Hepatocyte (in vitro differentiated cells): ENCODE data around the gene MUC5B. TPM values are rescaled to one million over a fixed set of nuclear protein-coding genes. Genes with fewer than 3 reads are reported as not detected.

Experiments used
- DNase-seq: peaks from one replicate; pipeline ENCODE4 v3.0.0-alpha.2; 2016; ENCODE audit warnings: low spot score
- H2AFZ ChIP-seq: fragments of 200-600 bp; sonication (generic); 2 replicates; pipeline ENCODE4 v1.6.0; 2016; ENCODE audit warnings: antibody characterized with exemption, mild to moderate bottlenecking
- H3K27ac ChIP-seq: fragments of 200-600 bp; sonication (generic); 2 replicates; pipeline ENCODE4 v1.5.1; 2016; ENCODE audit warnings: mild to moderate bottlenecking
- H3K27me3 ChIP-seq: fragments of 200-600 bp; sonication (generic); 2 replicates; pipeline ENCODE4 v1.6.1; 2016
- H3K36me3 ChIP-seq: fragments of 200-600 bp; sonication (generic); replicated peaks from 2 replicates; pipeline ENCODE4 v1.5.1; 2016; ENCODE audit warnings: low read depth; ENCODE audit not compliant: insufficient read depth
- H3K4me1 ChIP-seq: fragments of 200-600 bp; sonication (generic); 2 replicates; pipeline ENCODE4 v1.5.1; 2016; ENCODE audit warnings: mild to moderate bottlenecking, moderate library complexity; ENCODE audit not compliant: insufficient read depth
- H3K4me2 ChIP-seq: fragments of 200-600 bp; sonication (generic); 2 replicates; pipeline ENCODE4 v1.6.0; 2016
- H3K4me3 ChIP-seq: fragments of 200-600 bp; sonication (generic); 2 replicates; pipeline ENCODE4 v1.5.1; 2016; ENCODE audit warnings: mild to moderate bottlenecking
- H3K79me2 ChIP-seq: fragments of 200-600 bp; sonication (generic); 2 replicates; pipeline ENCODE4 v1.6.0; 2017; ENCODE audit warnings: mild to moderate bottlenecking
- H3K9me2 ChIP-seq: fragments of 200-600 bp; sonication (generic); replicated peaks from 2 replicates; pipeline ENCODE4 v1.6.0; 2017; ENCODE audit warnings: mild to moderate bottlenecking; ENCODE audit not compliant: insufficient read depth
- H3K9me3 ChIP-seq: fragments of 200-600 bp; sonication (generic); 2 replicates; pipeline ENCODE4 v1.5.1; 2016; ENCODE audit warnings: low read depth, mild to moderate bottlenecking
- H4K20me1 ChIP-seq: fragments of 200-600 bp; sonication (generic); 2 replicates; pipeline ENCODE4 v1.6.0; 2016; ENCODE audit warnings: mild to moderate bottlenecking; ENCODE audit not compliant: insufficient read depth, poor library complexity, severe bottlenecking
- EZH2 ChIP-seq: fragments of 200-600 bp; sonication (generic); IDR thresholded peaks from 2 replicates; pipeline ENCODE4 v1.6.1; 2016; ENCODE audit warnings: antibody characterized with exemption, mild to moderate bottlenecking, borderline replicate concordance
- EZH2phosphoT487 ChIP-seq: fragments of 200-600 bp; sonication (generic); IDR thresholded peaks from one replicate; pipeline ENCODE4 v1.6.1; 2018; ENCODE audit warnings: antibody characterized with exemption, mild to moderate bottlenecking, low read depth, moderate library complexity; ENCODE audit not compliant: unreplicated experiment, severe bottlenecking
- WGBS: methylation state at CpG from one replicate; pipeline ENCODE4 v1.1.6; 2016; ENCODE audit warnings: low lambda C conversion rate; ENCODE audit errors: missing lambda C conversion rate; 5-methylcytosine and 5-hydroxymethylcytosine counted together
- polyA plus RNA-seq: library from polyadenylated mRNA; unstranded; fragments of >200 nt; fragmentation: Nextera tagmentation; extraction: Ambion mirVana; gene quantifications from 2 replicates; pipeline ENCODE4 v1.2.1, GENCODE V29; 2016
- total RNA-seq: library from RNA; depleted of rRNA; stranded (reverse); fragments of >200 nt; gene quantifications from 2 replicates; pipeline ENCODE4 v1.2.3, GENCODE V29; 2014
- TF ChIP-seq, protein P1 (sequence below): fragments of 200-600 bp; sonication (generic); IDR thresholded peaks from 2 replicates; pipeline ENCODE4 v1.5.1; 2016; ENCODE audit warnings: antibody characterized with exemption, mild to moderate bottlenecking; ENCODE audit not compliant: poor library complexity

MUC5B gene
- total and polyA plus RNA-seq, 2 experiments from 2014 or later, result 0.07 to 0.15 TPM

DNA sequence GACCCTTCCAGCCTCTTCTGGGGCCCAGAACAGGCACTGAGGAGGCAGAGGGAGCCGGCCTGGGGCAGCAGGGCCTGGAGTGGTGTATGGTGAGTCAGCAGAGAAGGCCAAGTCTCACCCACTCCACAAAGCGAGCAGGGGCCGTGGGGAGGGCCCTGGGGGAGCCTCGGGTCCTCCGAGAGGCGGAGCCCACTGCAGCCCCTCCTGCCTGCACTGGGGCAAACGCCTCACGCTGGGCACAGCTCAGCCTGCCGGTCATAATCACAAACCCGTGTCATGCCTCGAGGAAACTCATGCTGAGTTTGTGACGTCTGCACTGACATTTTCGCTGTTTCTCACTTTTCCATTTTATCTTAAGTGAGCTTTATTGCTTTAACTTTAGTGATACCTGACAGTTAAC lies 48.1 kb downstream of the MUC5B start:
- Histone ChIP-seq H3K27me3 (no peaks in the 10 kb centered on the region), H2AFZ (no peak overlapping the region), H4K20me1 (no peaks in the 10 kb centered on the region), H3K27ac (no peak overlapping the region), H3K4me3 (no peak overlapping the region), H3K4me1 (no peaks in the 10 kb centered on the region), H3K4me2 (no peak overlapping the region), H3K9me3 (no peaks in the 10 kb centered on the region), H3K79me2 (no peaks in the 10 kb centered on the region), H3K36me3 (no peaks in the 10 kb centered on the region), H3K9me2 (no peaks in the 10 kb centered on the region)
- WGBS, result 58% methylated on average over 10 of the region's 13 CpGs
- no peak for DNase-seq
- TF ChIP-seq, protein P1, sequence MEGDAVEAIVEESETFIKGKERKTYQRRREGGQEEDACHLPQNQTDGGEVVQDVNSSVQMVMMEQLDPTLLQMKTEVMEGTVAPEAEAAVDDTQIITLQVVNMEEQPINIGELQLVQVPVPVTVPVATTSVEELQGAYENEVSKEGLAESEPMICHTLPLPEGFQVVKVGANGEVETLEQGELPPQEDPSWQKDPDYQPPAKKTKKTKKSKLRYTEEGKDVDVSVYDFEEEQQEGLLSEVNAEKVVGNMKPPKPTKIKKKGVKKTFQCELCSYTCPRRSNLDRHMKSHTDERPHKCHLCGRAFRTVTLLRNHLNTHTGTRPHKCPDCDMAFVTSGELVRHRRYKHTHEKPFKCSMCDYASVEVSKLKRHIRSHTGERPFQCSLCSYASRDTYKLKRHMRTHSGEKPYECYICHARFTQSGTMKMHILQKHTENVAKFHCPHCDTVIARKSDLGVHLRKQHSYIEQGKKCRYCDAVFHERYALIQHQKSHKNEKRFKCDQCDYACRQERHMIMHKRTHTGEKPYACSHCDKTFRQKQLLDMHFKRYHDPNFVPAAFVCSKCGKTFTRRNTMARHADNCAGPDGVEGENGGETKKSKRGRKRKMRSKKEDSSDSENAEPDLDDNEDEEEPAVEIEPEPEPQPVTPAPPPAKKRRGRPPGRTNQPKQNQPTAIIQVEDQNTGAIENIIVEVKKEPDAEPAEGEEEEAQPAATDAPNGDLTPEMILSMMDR, result no peak
- TF ChIP-seq EZH2, result no peak
- no peak for TF ChIP-seq EZH2phosphoT487

DNA sequence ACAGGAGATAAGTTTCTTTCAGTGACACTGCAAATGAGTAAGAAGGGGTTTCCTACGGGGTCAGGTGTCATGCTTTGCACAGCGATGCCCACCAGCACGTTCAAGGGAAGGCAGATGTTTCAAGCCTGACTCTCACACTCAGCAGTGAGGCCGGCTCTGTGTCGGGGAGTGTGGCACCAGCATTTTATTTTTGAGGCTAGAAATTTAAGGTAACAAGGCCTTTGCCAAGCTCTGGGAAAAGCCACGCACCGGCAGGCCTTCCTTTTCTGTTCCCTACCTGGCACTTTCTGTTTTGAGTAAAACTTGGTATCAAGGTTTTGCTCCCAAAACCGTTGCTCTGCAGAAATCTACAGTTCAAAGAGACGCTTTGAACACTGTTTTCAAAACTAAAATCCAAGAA lies 48.5 kb downstream of the MUC5B start:
- no peaks in the 10 kb centered on the region for H3K4me1 ChIP-seq
- 70% methylated on average over 9 of the region's 9 CpGs for WGBS

DNA sequence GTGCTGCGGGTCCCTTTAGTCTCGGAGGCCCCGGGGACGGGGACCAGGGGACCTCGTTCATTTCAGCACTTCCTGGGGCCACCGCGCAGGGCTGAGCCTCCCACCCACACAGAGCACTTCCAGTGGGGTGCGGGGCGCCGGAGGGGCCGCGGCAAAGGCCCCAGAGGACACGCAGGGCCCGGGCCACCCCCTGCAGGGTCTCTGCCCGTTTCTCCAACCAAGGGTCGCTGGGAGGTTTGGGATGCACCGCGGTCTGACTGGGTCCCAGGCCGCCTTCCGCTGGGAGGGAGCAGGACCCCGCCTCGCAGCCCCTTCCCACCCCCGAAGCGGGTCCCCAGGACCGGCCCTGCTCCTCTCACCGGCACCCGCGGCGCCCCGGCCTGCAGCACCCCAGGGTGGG lies 49.1 kb downstream of the MUC5B start:
- no peak overlapping the region for H3K4me3 ChIP-seq
- H3K9me2 ChIP-seq, result no peaks in the 10 kb centered on the region
- no peaks in the 10 kb centered on the region for H3K27me3 ChIP-seq
- no peaks in the 10 kb centered on the region for H4K20me1 ChIP-seq
- no peak for TF ChIP-seq EZH2
- no peak for TF ChIP-seq EZH2phosphoT487
- TF ChIP-seq, protein P1, result no peak
- H3K79me2 ChIP-seq, result no peaks in the 10 kb centered on the region
- no peak for DNase-seq
- H3K9me3 ChIP-seq, result no peaks in the 10 kb centered on the region
- no peak overlapping the region for H2AFZ ChIP-seq
- H3K4me2 ChIP-seq, result no peak overlapping the region
- no peak overlapping the region for H3K27ac ChIP-seq
- no peaks in the 10 kb centered on the region for H3K36me3 ChIP-seq
- WGBS, result 96% methylated on average over 14 of the region's 30 CpGs
- H3K4me1 ChIP-seq, result no peaks in the 10 kb centered on the region

More for the DNA sequence above, 48.5 kb downstream of the MUC5B start:
- no peaks in the 10 kb centered on the region for H3K9me2 ChIP-seq
- H3K9me3 ChIP-seq, result no peaks in the 10 kb centered on the region
- no peak overlapping the region for H3K4me2 ChIP-seq
- no peak for DNase-seq
- H3K4me3 ChIP-seq, result no peak overlapping the region
- no peaks in the 10 kb centered on the region for H3K27me3 ChIP-seq
- H4K20me1 ChIP-seq, result no peaks in the 10 kb centered on the region
- no peak for TF ChIP-seq EZH2
- TF ChIP-seq EZH2phosphoT487, result no peak
- TF ChIP-seq, protein P1, result no peak
- no peak overlapping the region for H2AFZ ChIP-seq
- no peak overlapping the region for H3K27ac ChIP-seq
- no peaks in the 10 kb centered on the region for H3K36me3 ChIP-seq
- no peaks in the 10 kb centered on the region for H3K79me2 ChIP-seq

DNA sequence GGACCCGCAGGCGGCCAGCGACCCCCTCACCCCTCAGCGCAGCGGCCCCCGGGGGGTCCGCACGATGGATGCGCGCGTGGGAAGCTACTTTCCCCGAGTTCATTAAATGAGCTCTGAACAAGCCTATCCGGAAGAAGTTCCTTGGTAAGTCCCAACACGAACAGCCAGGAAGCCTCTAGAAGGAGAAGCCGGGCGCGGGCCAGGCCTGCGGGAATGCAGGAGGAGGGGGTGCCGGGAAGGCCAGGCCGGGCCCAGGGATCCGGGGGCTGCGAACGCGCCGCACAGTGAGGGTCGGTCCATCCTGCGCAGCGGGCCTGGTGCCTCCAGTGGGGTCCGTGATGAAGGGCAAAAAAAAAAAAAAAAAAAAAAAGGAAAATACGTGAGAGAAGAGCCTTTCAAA lies 49.7 kb downstream of the MUC5B start:
- no peak for DNase-seq
- no peaks in the 10 kb centered on the region for H3K36me3 ChIP-seq
- no peaks in the 10 kb centered on the region for H4K20me1 ChIP-seq
- 97% methylated on average over 22 of the region's 30 CpGs for WGBS
- H2AFZ ChIP-seq, result no peak overlapping the region
- no peaks in the 10 kb centered on the region for H3K9me2 ChIP-seq
- no peaks in the 10 kb centered on the region for H3K9me3 ChIP-seq
- H3K27ac ChIP-seq, result no peak overlapping the region
- H3K79me2 ChIP-seq, result no peaks in the 10 kb centered on the region
- no peak overlapping the region for H3K4me3 ChIP-seq
- TF ChIP-seq, protein P1, result no peak
- no peaks in the 10 kb centered on the region for H3K27me3 ChIP-seq
- no peak overlapping the region for H3K4me2 ChIP-seq
- H3K4me1 ChIP-seq, result no peaks in the 10 kb centered on the region
